Tibial nerve (tissue), 4 donors: Measurements from ENCODE around the gene HOXB13.

Source experiments
- EP300 ChIP-seq, 2 donors: sonication (generic); formaldehyde crosslinking; IDR thresholded peaks; one replicate each; pipeline ENCODE4 v1.6.1; 2017; ENCODE audit warnings: antibody characterized with exemption in 2 of 2, mild to moderate bottlenecking in 1 of 2
- POLR2A ChIP-seq, 2 donors: fragments of 450-650 bp; IDR thresholded peaks; one replicate each; pipeline ENCODE4 v1.6.1; 2017; ENCODE audit warnings: antibody characterized with exemption in 2 of 2, mild to moderate bottlenecking in 2 of 2, moderate library complexity in 2 of 2
- TF ChIP-seq, protein P1 (sequence below), 5 experiments: fragments of 200-600 bp in 3 of 5; fragments of 450-650 bp in 2 of 5; sonication (generic) in 3 of 5; IDR thresholded peaks; one replicate each; pipeline ENCODE4 v1.5.1; 2016 to 2019; ENCODE audit warnings: antibody characterized with exemption in 5 of 5, mild to moderate bottlenecking in 3 of 5, moderate library complexity in 2 of 5

DNA sequence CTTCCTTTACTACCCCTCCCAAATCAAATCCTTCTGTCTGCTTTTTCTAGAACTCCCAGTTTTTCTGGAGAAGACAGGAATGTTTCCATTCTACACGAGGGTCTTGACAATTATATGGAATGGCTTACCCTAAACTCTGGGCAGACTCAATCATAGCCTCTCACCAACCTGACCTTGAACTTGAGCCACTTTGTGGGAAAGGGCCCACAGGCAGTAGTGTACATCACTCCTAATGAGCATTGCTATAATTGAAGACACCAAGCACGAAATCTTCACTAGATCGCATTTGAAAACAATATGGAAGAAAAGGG is 1.6 kb upstream of the HOXB13 start:
- TF ChIP-seq, protein P1, sequence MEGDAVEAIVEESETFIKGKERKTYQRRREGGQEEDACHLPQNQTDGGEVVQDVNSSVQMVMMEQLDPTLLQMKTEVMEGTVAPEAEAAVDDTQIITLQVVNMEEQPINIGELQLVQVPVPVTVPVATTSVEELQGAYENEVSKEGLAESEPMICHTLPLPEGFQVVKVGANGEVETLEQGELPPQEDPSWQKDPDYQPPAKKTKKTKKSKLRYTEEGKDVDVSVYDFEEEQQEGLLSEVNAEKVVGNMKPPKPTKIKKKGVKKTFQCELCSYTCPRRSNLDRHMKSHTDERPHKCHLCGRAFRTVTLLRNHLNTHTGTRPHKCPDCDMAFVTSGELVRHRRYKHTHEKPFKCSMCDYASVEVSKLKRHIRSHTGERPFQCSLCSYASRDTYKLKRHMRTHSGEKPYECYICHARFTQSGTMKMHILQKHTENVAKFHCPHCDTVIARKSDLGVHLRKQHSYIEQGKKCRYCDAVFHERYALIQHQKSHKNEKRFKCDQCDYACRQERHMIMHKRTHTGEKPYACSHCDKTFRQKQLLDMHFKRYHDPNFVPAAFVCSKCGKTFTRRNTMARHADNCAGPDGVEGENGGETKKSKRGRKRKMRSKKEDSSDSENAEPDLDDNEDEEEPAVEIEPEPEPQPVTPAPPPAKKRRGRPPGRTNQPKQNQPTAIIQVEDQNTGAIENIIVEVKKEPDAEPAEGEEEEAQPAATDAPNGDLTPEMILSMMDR (IDR thresholded peaks at IDR 0.05): no peak
- TF ChIP-seq POLR2A (IDR thresholded peaks at IDR 0.05): no peak
- no peak for TF ChIP-seq EP300 (IDR thresholded peaks at IDR 0.05)
